Endothelial cell of umbilical vein (primary cell): ENCODE results near the gene ATF3. TPM values are rescaled to one million over a fixed set of nuclear protein-coding genes. Genes with fewer than 3 reads are reported as not detected.

Source experiments
- BruUV-seq: library from RNA; stranded (reverse); fragments of 400-500 nt; replicated peaks from 2 replicates; lab custom pipeline; 2021; lab: Mats Ljungman, UMichigan
- CTCF ChIA-PET: fragments of 300-600, 350-600 bp; sonication (Branson Sonifier 250); formaldehyde crosslinking; loops from one replicate; lab custom pipeline; 2021; ENCODE audit warnings: antibody characterized with exemption, inconsistent platforms; lab: Charles Lee
- POLR2A ChIA-PET: fragments of 300-600, 350-600 bp; sonication (Branson Sonifier 250); formaldehyde crosslinking; loops from one replicate; lab custom pipeline; 2021; ENCODE audit warnings: antibody characterized with exemption, inconsistent platforms; lab: Charles Lee
- DNase-seq: peaks from one replicate; pipeline ENCODE4 v3.0.0-alpha.2; 2011; ENCODE audit warnings: low read depth, low spot score
- FAIRE-seq: peaks from 2 replicates; lab custom pipeline; 2011; peaks lifted over from hg19 to GRCh38; lab: Jason Lieb, UNC
- H2AFZ ChIP-seq: 2 replicates; pipeline ENCODE4 v1.6.0; 2012; ENCODE audit warnings: low read depth, low read length, control low read depth, inconsistent platforms
- H3K27ac ChIP-seq: 2 replicates; pipeline ENCODE4 v1.5.1; 2011; ENCODE audit warnings: low read depth, mild to moderate bottlenecking, control low read depth, low read length, moderate library complexity; ENCODE audit not compliant: insufficient read depth
- H3K27me3 ChIP-seq, 2 experiments: 2 replicates each; pipeline versions ENCODE4 v1.6.0 to v1.6.1; 2011; ENCODE audit warnings: low read length in 2 of 2, mixed read lengths in 1 of 2; ENCODE audit not compliant: control insufficient read depth in 2 of 2, insufficient read depth in 2 of 2
- H3K36me3 ChIP-seq, 2 experiments: 2 replicates in 1 of 2; 3 replicates in 1 of 2; pipeline ENCODE4 v1.5.1; 2011; ENCODE audit warnings: low read length in 2 of 2, mild to moderate bottlenecking in 1 of 2, moderate library complexity in 1 of 2; ENCODE audit not compliant: control insufficient read depth in 2 of 2, insufficient read depth in 2 of 2; ENCODE audit errors: extremely low read depth in 1 of 2
- H3K4me1 ChIP-seq: 3 replicates; pipeline ENCODE4 v1.5.1; 2011; ENCODE audit warnings: mild to moderate bottlenecking, low read length; ENCODE audit not compliant: control insufficient read depth, insufficient read depth; ENCODE audit errors: extremely low read depth
- H3K4me2 ChIP-seq: 2 replicates; pipeline ENCODE4 v1.6.1; 2011; ENCODE audit warnings: low read length, control low read depth, mixed read lengths; ENCODE audit not compliant: insufficient read depth
- H3K4me3 ChIP-seq, 3 experiments: fragments of 200-600 bp in 1 of 3; sonication (generic), shearing (Covaris generic) in 1 of 3; replicated peaks in 1 of 3; 2 replicates each; pipeline ENCODE4 v1.5.1; 2011 to 2016; ENCODE audit warnings: control low read depth in 3 of 3, low read length in 3 of 3, mild to moderate bottlenecking in 2 of 3, inconsistent platforms in 1 of 3, low read depth in 1 of 3, moderate library complexity in 1 of 3; ENCODE audit not compliant: insufficient read depth in 1 of 3
- H3K79me2 ChIP-seq: 2 replicates; pipeline ENCODE4 v1.6.0; 2012; ENCODE audit warnings: low read length, inconsistent platforms; ENCODE audit not compliant: control insufficient read depth, insufficient read depth
- H3K9ac ChIP-seq: replicated peaks from 2 replicates; pipeline ENCODE3; 2011; ENCODE audit warnings: low read length, control low read depth; ENCODE audit not compliant: insufficient read depth; ENCODE audit errors: extremely low read depth
- H3K9me1 ChIP-seq: replicated peaks from 3 replicates; pipeline ENCODE4 v1.6.0; 2011; ENCODE audit warnings: mild to moderate bottlenecking, low read length; ENCODE audit not compliant: control insufficient read depth, insufficient read depth; ENCODE audit errors: extremely low read depth
- H3K9me3 ChIP-seq: replicated peaks from 2 replicates; pipeline ENCODE4 v1.5.1; 2012; ENCODE audit warnings: low read length, inconsistent platforms; ENCODE audit not compliant: control insufficient read depth, insufficient read depth
- H4K20me1 ChIP-seq: replicated peaks from 2 replicates; pipeline ENCODE3; 2011; ENCODE audit warnings: mild to moderate bottlenecking, low read length; ENCODE audit not compliant: control insufficient read depth, insufficient read depth; ENCODE audit errors: extremely low read depth
- CTCF ChIP-seq, 2 donors: IDR thresholded peaks; 1 replicate in 1 of 2; 2 replicates in 1 of 2; pipeline ENCODE4 v1.5.1; 2011; ENCODE audit warnings: low read length in 2 of 2, mild to moderate bottlenecking in 2 of 2, moderate library complexity in 2 of 2, control low read depth in 1 of 2, inconsistent platforms in 1 of 2, low read depth in 1 of 2; ENCODE audit not compliant: insufficient read depth in 1 of 2; ENCODE audit errors: extremely low read depth in 1 of 2
- EZH2 ChIP-seq: IDR thresholded peaks from 2 replicates; pipeline ENCODE4 v1.6.1; 2012; ENCODE audit warnings: borderline replicate concordance, low read depth, mild to moderate bottlenecking, moderate library complexity, low read length, inconsistent platforms; ENCODE audit not compliant: severe bottlenecking
- FOS ChIP-seq: IDR thresholded peaks from 2 replicates; pipeline ENCODE4 v1.6.1; 2011; ENCODE audit warnings: mild to moderate bottlenecking, low read length, moderate library complexity, borderline replicate concordance; ENCODE audit not compliant: insufficient read depth
- GATA2 ChIP-seq: IDR thresholded peaks from 2 replicates; pipeline ENCODE4 v1.7.0; 2011; ENCODE audit warnings: low read depth, mild to moderate bottlenecking, moderate library complexity, mixed read lengths, low read length; ENCODE audit not compliant: insufficient read length, insufficient read depth
- JUN ChIP-seq: IDR thresholded peaks from 2 replicates; pipeline ENCODE4 v1.6.1; 2011; ENCODE audit warnings: borderline replicate concordance, low read depth; ENCODE audit not compliant: insufficient read length, insufficient read depth
- MAX ChIP-seq: IDR thresholded peaks from 2 replicates; pipeline ENCODE4 v1.6.1; 2011; ENCODE audit not compliant: insufficient read depth, insufficient read length
- MYC ChIP-seq: IDR thresholded peaks from one replicate; pipeline ENCODE4 v1.6.1; 2011; ENCODE audit warnings: mild to moderate bottlenecking, low read depth, low read length
- POLR2A ChIP-seq: IDR thresholded peaks from 2 replicates; pipeline ENCODE4 v1.6.1; 2012; ENCODE audit warnings: low read depth, mild to moderate bottlenecking, control low read depth, low read length
- POLR2AphosphoS5 ChIP-seq: IDR thresholded peaks from 2 replicates; pipeline ENCODE4 v1.6.1; 2012; ENCODE audit warnings: low read depth, mild to moderate bottlenecking, control low read depth, low read length, moderate library complexity; ENCODE audit not compliant: insufficient read depth
- dilution Hi-C: fragments of 300-500 bp; cut with MboI; formaldehyde crosslinking; loops from one replicate; pipeline ENCODE4 v1.15.0; 2019; ENCODE audit warnings: low sequenced_read_pairs; ENCODE audit not compliant: extremely low pct_ligation_motif_present
- intact Hi-C: fragments of 100-400 bp; cut with micrococcal nuclease; formaldehyde crosslinking; loops from one replicate; pipeline ENCODE4 v1.10.0; 2022
- polyA plus RNA-seq, 4 experiments: library from polyadenylated mRNA; depleted of rRNA in 3 of 4; stranded (reverse) in 3 of 4; unstranded in 1 of 4; fragments of >200 nt; gene quantifications; 2 replicates each; pipeline versions ENCODE4 v1.2.1 to v1.2.3, GENCODE V29; 2011 to 2012; ENCODE audit warnings: missing spikeins in 1 of 4
- total RNA-seq: library from RNA; stranded (reverse); gene quantifications from 2 replicates; pipeline ENCODE4 v1.2.3, GENCODE V29; 2021

ATF3 gene
- total and polyA plus RNA-seq, 2 donors (not counting 3 experiments of a cell fraction or from before 2014, with no cell fraction given), result 6.1 to 17.1 TPM

- no peaks in the 10 kb centered on the region for H3K9me1 ChIP-seq
- H3K4me2 ChIP-seq, result peak overlapping the region; percentile 57
- FAIRE-seq, result no peak
- peak overlapping the region; percentile 92 for H3K27ac ChIP-seq
- TF ChIP-seq JUN, result no peak
- no peak for TF ChIP-seq MAX
- no peaks in the 10 kb centered on the region for H3K79me2 ChIP-seq
- intact Hi-C loops, result loop anchor here (2.0 kb wide), 1 partner anchor 14 kb away; no protein-coding TSS in a partner anchor
- H2AFZ ChIP-seq, result no peak overlapping the region
- no peaks in the 10 kb centered on the region for H3K36me3 ChIP-seq
- H3K9me3 ChIP-seq, result no peaks in the 10 kb centered on the region
- peak overlapping the region; percentile 72 for H3K9ac ChIP-seq
- no peak overlapping the region for H3K4me3 ChIP-seq
- CTCF ChIA-PET, result interaction anchor here (0.6 to 1.6 kb wide), 7 partner anchors 13 to 600 kb away, joined by 3 to 5 read pairs (median 3); partner anchors contain the start of genes DTL and INTS7
- H3K27me3 ChIP-seq, result peaks cover 0 to 3% of the 10 kb centered on the region in 2 experiments
- no peak for DNase-seq
- no TSS peak for BruUV-seq
- peaks cover 27% of the 10 kb centered on the region for H3K4me1 ChIP-seq
- POLR2A ChIA-PET, result interaction anchor here (0.6 kb wide), 1 partner anchor 154 kb away, joined by 4 read pairs; no protein-coding TSS in a partner anchor
- H4K20me1 ChIP-seq, result no peaks in the 10 kb centered on the region
- dilution Hi-C loops, result no loop called here
These were observed 26.6 kb downstream of the ATF3 start for GRCh38 chr1:212635141-212635631.

- dilution Hi-C loops (no loop called here), intact Hi-C loops (no loop called here)
- ChIA-PET CTCF (interaction anchor here (1.0 kb wide), 2 partner anchors 30 to 161 kb away, joined by 3 to 5 read pairs; partner anchors contain the start of gene ATF3), POLR2A (no interaction called here)
- Histone ChIP-seq H2AFZ (no peak overlapping the region), H3K9me1 (no peaks in the 10 kb centered on the region), H3K9ac (no peak overlapping the region), H3K4me3 (no peak overlapping the region), H4K20me1 (no peaks in the 10 kb centered on the region), H3K27me3 (peaks cover 0 to 5% of the 10 kb centered on the region in 2 experiments), H3K9me3 (no peaks in the 10 kb centered on the region), H3K4me1 (peaks cover 27% of the 10 kb centered on the region), H3K27ac (no peak overlapping the region), H3K79me2 (no peaks in the 10 kb centered on the region), H3K4me2 (no peak overlapping the region), H3K36me3 (no peaks in the 10 kb centered on the region)
- DNase-seq (no peak), FAIRE-seq (no peak)
- TF ChIP-seq FOS, result no peak
- TF ChIP-seq POLR2A, result no peak
- no peak for TF ChIP-seq MAX
- no peak for TF ChIP-seq GATA2
- TF ChIP-seq POLR2AphosphoS5, result no peak
- TF ChIP-seq JUN, result no peak
- TF ChIP-seq EZH2, result no peak
- no peak for TF ChIP-seq CTCF (IDR thresholded peaks at IDR 0.05; ENCODE audit: extremely low read depth in 1 of 2, insufficient read depth in 1 of 2, low read depth in 1 of 2, low read length in 2 of 2)
- TF ChIP-seq MYC, result no peak
- BruUV-seq, result no TSS peak
These were observed 29.3 kb downstream of the ATF3 start for GRCh38 chr1:212637902-212638301.
